Measurements from ENCODE around the gene TBCD.
A peak's percentile ranks its signal among the peaks of the same experiment; 100 is the strongest.
"Not testable (repeated sequence)": the region's sequence is repeated elsewhere in the genome, so short reads cannot be mapped to it uniquely, and the experiment has no call there.

TBCD gene

GRCh38 chr17:82753201-82753464 is 1.3 kb downstream of the TBCD start:
- TF ChIP-seq CTCF (IDR thresholded peaks at IDR 0.05): no peak
- no peak overlapping the region for H3K27ac ChIP-seq
- peak overlapping the region; percentile 99 for H3K4me3 ChIP-seq
- no peak for DNase-seq (ENCODE audit: low spot score)

- DNase-seq (ENCODE audit: low spot score): no peak
- no peak for TF ChIP-seq CTCF (IDR thresholded peaks at IDR 0.05)
- Histone ChIP-seq H3K27ac (no peak overlapping the region), H3K4me3 (no peak overlapping the region)
These were observed 2.7 kb downstream of the TBCD start for GRCh38 chr17:82754297-82755208.

- no peak overlapping the region for H3K4me3 ChIP-seq
- no peak for TF ChIP-seq CTCF (IDR thresholded peaks at IDR 0.05)
- no peak for DNase-seq (ENCODE audit: low spot score)
- H3K27ac ChIP-seq: no peak overlapping the region
These were observed 4.3 kb downstream of the TBCD start for GRCh38 chr17:82756166-82756565.

- no peak for TF ChIP-seq CTCF (IDR thresholded peaks at IDR 0.05)
- no peak for DNase-seq (ENCODE audit: low spot score)
- no peak overlapping the region for H3K27ac ChIP-seq
- no peak overlapping the region for H3K4me3 ChIP-seq
These were observed 13.5 kb downstream of the TBCD start for GRCh38 chr17:82765371-82765770.

GRCh38 chr17:82767041-82767754 is 15.3 kb downstream of the TBCD start:
- no peak for DNase-seq (ENCODE audit: low spot score)
- H3K27ac ChIP-seq: no peak overlapping the region
- no peak overlapping the region for H3K4me3 ChIP-seq
- TF ChIP-seq CTCF (IDR thresholded peaks at IDR 0.05): peak; percentile 32

- no peak for DNase-seq (ENCODE audit: low spot score)
- H3K4me3 ChIP-seq: no peak overlapping the region
- H3K27ac ChIP-seq: no peak overlapping the region
- no peak for TF ChIP-seq CTCF (IDR thresholded peaks at IDR 0.05)
These were observed 17.2 kb downstream of the TBCD start for GRCh38 chr17:82769041-82769440.

- H3K27ac ChIP-seq: no peak overlapping the region
- no peak overlapping the region for H3K4me3 ChIP-seq
- no peak for DNase-seq (ENCODE audit: low spot score)
- TF ChIP-seq CTCF (IDR thresholded peaks at IDR 0.05): no peak
These were observed 20.2 kb downstream of the TBCD start for GRCh38 chr17:82772026-82772425.

- H3K4me3 ChIP-seq; DNase-seq (ENCODE audit: low spot score); H3K27ac ChIP-seq: not testable (repeated sequence)
These were observed 22.6 kb downstream of the TBCD start for GRCh38 chr17:82774456-82774855.
